Effector memory CD8-positive, alpha-beta T cell (primary cell): ENCODE measurements around the gene ZMIZ1.
A peak's percentile ranks its signal among the peaks of the same experiment; 100 is the strongest.

Source experiments
- ATAC-seq: fragments of 150-1000 bp; cut with Tn5 transposase; replicated peaks from 2 replicates; pipeline ENCODE4 v1.10.0; 2021; ENCODE audit warnings: mild to moderate bottlenecking, moderate library complexity
- DNase-seq, 3 experiments: peaks; one replicate each; pipeline ENCODE4 v3.0.0; 2021
- H3K27ac Mint-ChIP-seq, 2 donors: one replicate each; pipeline ENCODE4 v1.8.0; 2022; ENCODE audit warnings: mild to moderate bottlenecking in 2 of 2, mixed read lengths in 2 of 2, moderate library complexity in 2 of 2
- H3K27me3 Mint-ChIP-seq, 2 donors: one replicate each; pipeline ENCODE4 v1.8.0; 2022; ENCODE audit warnings: mixed read lengths in 2 of 2
- H3K36me3 Mint-ChIP-seq: one replicate; pipeline ENCODE4 v1.8.0; 2022; ENCODE audit warnings: mild to moderate bottlenecking, moderate library complexity, mixed read lengths; ENCODE audit not compliant: insufficient read depth
- H3K4me1 Mint-ChIP-seq, 2 donors: one replicate each; pipeline ENCODE4 v1.8.0; 2022; ENCODE audit warnings: low read depth in 2 of 2, mixed read lengths in 2 of 2
- H3K4me3 Mint-ChIP-seq, 2 donors: one replicate each; pipeline ENCODE4 v1.8.0; 2022; ENCODE audit warnings: mild to moderate bottlenecking in 2 of 2, mixed read lengths in 2 of 2, moderate library complexity in 2 of 2
- H3K9me3 Mint-ChIP-seq, 2 donors: one replicate each; pipeline ENCODE4 v1.8.0; 2022; ENCODE audit warnings: mixed read lengths in 2 of 2

The ZMIZ1 gene

GRCh38 chr10:79259834-79260233, 191.1 kb downstream of the ZMIZ1 start:
- DNase-seq (no peak), ATAC-seq (no peak)
- H3K27ac Mint-ChIP-seq = peak overlapping the region; percentile 2 to 75
- H3K9me3 Mint-ChIP-seq = no peaks in the 10 kb centered on the region
- H3K4me3 Mint-ChIP-seq = peak overlapping the region in 1 of 2 donors; percentile 10
- peaks cover 34 to 52% of the 10 kb centered on the region in 2 donors for H3K4me1 Mint-ChIP-seq
- peaks cover 7% of the 10 kb centered on the region for H3K36me3 Mint-ChIP-seq
- H3K27me3 Mint-ChIP-seq = no peaks in the 10 kb centered on the region

GRCh38 chr10:79260811-79261740, 192.3 kb downstream of the ZMIZ1 start:
- H3K27ac Mint-ChIP-seq = no peak overlapping the region
- no peaks in the 10 kb centered on the region for H3K9me3 Mint-ChIP-seq
- peaks cover 37 to 54% of the 10 kb centered on the region in 2 donors for H3K4me1 Mint-ChIP-seq
- H3K36me3 Mint-ChIP-seq = peaks cover 7% of the 10 kb centered on the region
- DNase-seq (no peak), ATAC-seq (no peak)
- no peaks in the 10 kb centered on the region for H3K27me3 Mint-ChIP-seq
- H3K4me3 Mint-ChIP-seq = no peak overlapping the region

- DNase-seq = no peak
- H3K27ac Mint-ChIP-seq = peak overlapping the region; percentile 73 to 86
- H3K4me3 Mint-ChIP-seq = no peak overlapping the region
- no peaks in the 10 kb centered on the region for H3K9me3 Mint-ChIP-seq
- no peaks in the 10 kb centered on the region for H3K27me3 Mint-ChIP-seq
- no peak for ATAC-seq
- H3K4me1 Mint-ChIP-seq = peaks cover 45 to 60% of the 10 kb centered on the region in 2 donors
- H3K36me3 Mint-ChIP-seq = peaks cover 7% of the 10 kb centered on the region
Observed at GRCh38 chr10:79262131-79262530, 193.4 kb downstream of the ZMIZ1 start.

- no peak for DNase-seq
- H3K4me3 Mint-ChIP-seq = no peak overlapping the region
- peaks cover 7% of the 10 kb centered on the region for H3K36me3 Mint-ChIP-seq
- H3K27me3 Mint-ChIP-seq = no peaks in the 10 kb centered on the region
- peaks cover 46 to 65% of the 10 kb centered on the region in 2 donors for H3K4me1 Mint-ChIP-seq
- ATAC-seq = no peak
- no peaks in the 10 kb centered on the region for H3K9me3 Mint-ChIP-seq
- peak overlapping the region; percentile 73 to 86 for H3K27ac Mint-ChIP-seq
Observed at GRCh38 chr10:79262959-79263746, 194.4 kb downstream of the ZMIZ1 start.

GRCh38 chr10:79263939-79264338, 195.2 kb downstream of the ZMIZ1 start:
- H3K36me3 Mint-ChIP-seq = peaks cover 7% of the 10 kb centered on the region
- H3K27me3 Mint-ChIP-seq = no peaks in the 10 kb centered on the region
- H3K27ac Mint-ChIP-seq = peak overlapping the region; percentile 32 to 69
- ATAC-seq (no peak), DNase-seq (no peak)
- H3K4me1 Mint-ChIP-seq = peaks cover 46 to 63% of the 10 kb centered on the region in 2 donors
- no peak overlapping the region for H3K4me3 Mint-ChIP-seq
- H3K9me3 Mint-ChIP-seq = no peaks in the 10 kb centered on the region

- Mint-ChIP-seq H3K27ac (peak overlapping the region in 1 of 2 donors; percentile 93), H3K4me1 (peaks cover 45 to 62% of the 10 kb centered on the region in 2 donors), H3K9me3 (no peaks in the 10 kb centered on the region), H3K36me3 (peaks cover 8% of the 10 kb centered on the region), H3K4me3 (no peak overlapping the region), H3K27me3 (no peaks in the 10 kb centered on the region)
- no peak for DNase-seq
- ATAC-seq = no peak
Observed at GRCh38 chr10:79264942-79265341, 196.2 kb downstream of the ZMIZ1 start.

GRCh38 chr10:79266084-79266483, 197.3 kb downstream of the ZMIZ1 start:
- Mint-ChIP-seq H3K27me3 (no peaks in the 10 kb centered on the region), H3K4me1 (peaks cover 44 to 63% of the 10 kb centered on the region in 2 donors), H3K27ac (peak overlapping the region; percentile 93 to 96), H3K36me3 (peaks cover 10% of the 10 kb centered on the region), H3K9me3 (no peaks in the 10 kb centered on the region), H3K4me3 (peak overlapping the region; percentile 67 to 72)
- DNase-seq (no peak), ATAC-seq (peak; percentile 51)

- Mint-ChIP-seq H3K4me3 (peak overlapping the region; percentile 67 to 72), H3K9me3 (no peaks in the 10 kb centered on the region), H3K27ac (peak overlapping the region; percentile 93 to 96), H3K36me3 (peaks cover 10% of the 10 kb centered on the region), H3K27me3 (no peaks in the 10 kb centered on the region), H3K4me1 (peaks cover 49 to 63% of the 10 kb centered on the region in 2 donors)
- peak; percentile 67 for ATAC-seq
- no peak for DNase-seq
Observed at GRCh38 chr10:79266543-79267312, 198.0 kb downstream of the ZMIZ1 start.

GRCh38 chr10:79267499-79267898, 198.7 kb downstream of the ZMIZ1 start:
- H3K9me3 Mint-ChIP-seq = no peaks in the 10 kb centered on the region
- peak overlapping the region; percentile 93 to 96 for H3K27ac Mint-ChIP-seq
- H3K4me1 Mint-ChIP-seq = peaks cover 52 to 56% of the 10 kb centered on the region in 2 donors

GRCh38 chr10:79268161-79268601, 199.4 kb downstream of the ZMIZ1 start:
- Mint-ChIP-seq H3K4me1 (peaks cover 48 to 53% of the 10 kb centered on the region in 2 donors), H3K27me3 (no peaks in the 10 kb centered on the region), H3K36me3 (peaks cover 3% of the 10 kb centered on the region), H3K4me3 (no peak overlapping the region), H3K9me3 (no peaks in the 10 kb centered on the region), H3K27ac (peak overlapping the region; percentile 93 to 96)
- DNase-seq (no peak), ATAC-seq (no peak)

More at GRCh38 chr10:79267499-79267898, 198.7 kb downstream of the ZMIZ1 start:
- Mint-ChIP-seq H3K27me3 (no peaks in the 10 kb centered on the region), H3K4me3 (peak overlapping the region in 1 of 2 donors; percentile 67), H3K36me3 (peaks cover 6% of the 10 kb centered on the region)
- no peak for DNase-seq
- no peak for ATAC-seq

- Mint-ChIP-seq H3K36me3 (peaks cover 3% of the 10 kb centered on the region), H3K9me3 (no peaks in the 10 kb centered on the region), H3K27ac (peak overlapping the region; percentile 93 to 96), H3K4me1 (peaks cover 48 to 55% of the 10 kb centered on the region in 2 donors), H3K27me3 (no peaks in the 10 kb centered on the region), H3K4me3 (no peak overlapping the region)
- ATAC-seq (no peak), DNase-seq (no peak)
Observed at GRCh38 chr10:79268742-79269141, 200.0 kb downstream of the ZMIZ1 start.

GRCh38 chr10:79269443-79269842, 200.7 kb downstream of the ZMIZ1 start:
- no peak overlapping the region for H3K4me3 Mint-ChIP-seq

GRCh38 chr10:79269969-79270368, 201.2 kb downstream of the ZMIZ1 start:
- H3K4me3 Mint-ChIP-seq = no peak overlapping the region
- no peak for DNase-seq
- no peaks in the 10 kb centered on the region for H3K27me3 Mint-ChIP-seq
- peak overlapping the region in 1 of 2 donors; percentile 79 for H3K27ac Mint-ChIP-seq
- peaks cover 3% of the 10 kb centered on the region for H3K36me3 Mint-ChIP-seq
- no peaks in the 10 kb centered on the region for H3K9me3 Mint-ChIP-seq
- ATAC-seq = no peak
- peaks cover 48 to 50% of the 10 kb centered on the region in 2 donors for H3K4me1 Mint-ChIP-seq

More at GRCh38 chr10:79269443-79269842, 200.7 kb downstream of the ZMIZ1 start:
- H3K4me1 Mint-ChIP-seq = peaks cover 48 to 52% of the 10 kb centered on the region in 2 donors
- no peaks in the 10 kb centered on the region for H3K9me3 Mint-ChIP-seq
- H3K36me3 Mint-ChIP-seq = peaks cover 3% of the 10 kb centered on the region
- H3K27ac Mint-ChIP-seq = peak overlapping the region in 1 of 2 donors; percentile 79
- DNase-seq = no peak
- ATAC-seq = no peak
- no peaks in the 10 kb centered on the region for H3K27me3 Mint-ChIP-seq
